ENCODE measurements around the gene GJA9. TPM values are rescaled to one million over a fixed set of nuclear protein-coding genes. Genes with fewer than 3 reads are reported as not detected.
"Not testable (repeated sequence)": the region's sequence is repeated elsewhere in the genome, so short reads cannot be mapped to it uniquely, and the experiment has no call there.

Gene GJA9
- total RNA-seq, 4 donors from 2014 or later: not detected

DNA sequence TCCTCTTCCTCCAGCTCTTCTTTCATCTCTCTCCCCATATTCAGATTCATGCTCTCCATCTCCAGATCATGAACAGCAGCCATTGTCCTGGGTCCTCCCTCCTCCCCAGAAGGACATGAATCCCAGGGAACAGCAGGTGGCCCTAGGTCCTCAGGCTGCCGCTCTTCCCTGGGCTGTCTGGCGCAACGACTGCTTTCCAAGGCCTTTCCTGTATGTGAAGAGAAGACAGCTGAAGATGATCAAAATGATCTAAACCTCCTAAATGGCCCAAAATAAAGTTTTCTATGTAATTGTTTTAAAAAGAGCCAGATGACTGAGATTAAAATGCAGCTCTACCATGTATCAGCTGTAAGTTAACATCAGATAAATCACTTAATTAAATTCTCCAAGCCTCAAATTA is 37.7 kb upstream of the GJA9 start:
- no peak for DNase-seq
- no peaks in the 10 kb centered on the region for H3K4me1 ChIP-seq
- no peak overlapping the region for H3K4me3 ChIP-seq
- H3K9me3 ChIP-seq: no peaks in the 10 kb centered on the region
- no peaks in the 10 kb centered on the region for H3K27me3 ChIP-seq
- TF ChIP-seq, protein P1, sequence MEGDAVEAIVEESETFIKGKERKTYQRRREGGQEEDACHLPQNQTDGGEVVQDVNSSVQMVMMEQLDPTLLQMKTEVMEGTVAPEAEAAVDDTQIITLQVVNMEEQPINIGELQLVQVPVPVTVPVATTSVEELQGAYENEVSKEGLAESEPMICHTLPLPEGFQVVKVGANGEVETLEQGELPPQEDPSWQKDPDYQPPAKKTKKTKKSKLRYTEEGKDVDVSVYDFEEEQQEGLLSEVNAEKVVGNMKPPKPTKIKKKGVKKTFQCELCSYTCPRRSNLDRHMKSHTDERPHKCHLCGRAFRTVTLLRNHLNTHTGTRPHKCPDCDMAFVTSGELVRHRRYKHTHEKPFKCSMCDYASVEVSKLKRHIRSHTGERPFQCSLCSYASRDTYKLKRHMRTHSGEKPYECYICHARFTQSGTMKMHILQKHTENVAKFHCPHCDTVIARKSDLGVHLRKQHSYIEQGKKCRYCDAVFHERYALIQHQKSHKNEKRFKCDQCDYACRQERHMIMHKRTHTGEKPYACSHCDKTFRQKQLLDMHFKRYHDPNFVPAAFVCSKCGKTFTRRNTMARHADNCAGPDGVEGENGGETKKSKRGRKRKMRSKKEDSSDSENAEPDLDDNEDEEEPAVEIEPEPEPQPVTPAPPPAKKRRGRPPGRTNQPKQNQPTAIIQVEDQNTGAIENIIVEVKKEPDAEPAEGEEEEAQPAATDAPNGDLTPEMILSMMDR (IDR thresholded peaks at IDR 0.05): no peak
- no peak for TF ChIP-seq POLR2A (IDR thresholded peaks at IDR 0.05)
- H3K27ac ChIP-seq: no peak overlapping the region
- H3K36me3 ChIP-seq: no peaks in the 10 kb centered on the region

DNA sequence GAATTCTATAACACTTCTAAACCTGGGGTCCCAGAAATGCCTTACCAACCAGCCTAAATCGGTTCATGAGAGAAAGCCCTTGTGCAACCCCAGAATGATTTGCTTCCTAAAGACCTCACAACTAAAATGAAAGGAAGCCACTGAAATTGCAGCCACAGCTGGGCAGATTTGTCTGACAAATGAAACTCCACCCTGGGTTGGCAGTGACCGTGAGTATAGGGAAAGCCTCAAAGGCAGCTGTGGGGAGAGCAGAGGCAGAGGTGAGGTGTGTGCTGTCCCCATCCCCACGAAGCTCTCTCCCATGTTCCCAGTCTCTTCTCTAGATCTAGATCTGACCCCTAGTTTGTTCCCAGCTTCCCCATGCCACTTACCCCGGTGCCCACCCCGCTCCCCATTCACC is 37.2 kb upstream of the GJA9 start:
- H3K9me3 ChIP-seq: no peaks in the 10 kb centered on the region
- no peaks in the 10 kb centered on the region for H3K27me3 ChIP-seq
- no peak overlapping the region for H3K27ac ChIP-seq
- TF ChIP-seq, protein P1 (IDR thresholded peaks at IDR 0.05): no peak
- no peak for TF ChIP-seq POLR2A (IDR thresholded peaks at IDR 0.05)
- no peaks in the 10 kb centered on the region for H3K36me3 ChIP-seq
- no peak overlapping the region for H3K4me3 ChIP-seq
- no peaks in the 10 kb centered on the region for H3K4me1 ChIP-seq
- DNase-seq: no peak

DNA sequence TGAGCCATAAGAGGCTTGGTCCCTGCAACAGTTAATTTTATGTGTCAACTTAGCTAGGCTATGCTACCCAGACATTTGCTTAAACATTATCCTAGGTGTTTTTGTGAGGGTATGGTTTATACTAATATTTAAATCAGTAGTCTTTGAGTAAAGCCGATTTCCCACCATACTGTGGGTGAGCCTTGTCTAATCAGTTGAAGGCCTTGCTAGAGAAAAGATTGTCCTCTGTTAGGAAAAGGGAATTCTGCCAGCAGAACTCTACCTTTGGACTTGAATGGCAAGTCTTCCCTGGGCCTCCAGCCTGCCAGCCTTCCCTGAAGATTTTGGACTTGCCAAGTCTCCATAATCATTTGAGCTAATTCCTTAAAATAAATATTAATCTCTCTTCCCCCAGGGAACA is 36.4 kb upstream of the GJA9 start:
- Histone ChIP-seq H3K36me3 (no peaks in the 10 kb centered on the region), H3K27ac (no peak overlapping the region), H3K27me3 (no peaks in the 10 kb centered on the region), H3K4me1 (no peaks in the 10 kb centered on the region), H3K4me3 (no peak overlapping the region), H3K9me3 (no peaks in the 10 kb centered on the region)
- DNase-seq: no peak
- no peak for TF ChIP-seq POLR2A (IDR thresholded peaks at IDR 0.05)
- TF ChIP-seq, protein P1 (IDR thresholded peaks at IDR 0.05): no peak

DNA sequence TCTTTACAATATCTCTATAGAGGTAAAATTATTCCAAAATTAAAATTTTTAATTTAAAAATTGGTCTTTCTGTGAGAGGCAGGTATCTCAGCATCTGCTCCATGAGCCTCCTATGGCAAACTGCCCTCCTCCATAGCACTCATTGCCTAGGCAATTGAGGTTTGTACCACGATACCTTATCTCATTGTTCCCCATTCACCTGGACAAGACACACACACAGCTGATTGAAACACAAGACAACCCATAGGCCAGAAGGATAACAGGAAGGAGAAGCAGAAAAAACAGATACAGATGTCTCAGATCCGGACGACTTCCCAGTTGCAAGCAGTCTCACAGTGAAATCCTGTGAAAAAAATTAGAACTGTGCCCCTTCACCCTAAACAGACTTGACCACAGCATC is 36.0 kb upstream of the GJA9 start:
- DNase-seq: no peak
- no peaks in the 10 kb centered on the region for H3K9me3 ChIP-seq
- TF ChIP-seq, protein P1 (IDR thresholded peaks at IDR 0.05): no peak
- TF ChIP-seq POLR2A (IDR thresholded peaks at IDR 0.05): no peak

DNA sequence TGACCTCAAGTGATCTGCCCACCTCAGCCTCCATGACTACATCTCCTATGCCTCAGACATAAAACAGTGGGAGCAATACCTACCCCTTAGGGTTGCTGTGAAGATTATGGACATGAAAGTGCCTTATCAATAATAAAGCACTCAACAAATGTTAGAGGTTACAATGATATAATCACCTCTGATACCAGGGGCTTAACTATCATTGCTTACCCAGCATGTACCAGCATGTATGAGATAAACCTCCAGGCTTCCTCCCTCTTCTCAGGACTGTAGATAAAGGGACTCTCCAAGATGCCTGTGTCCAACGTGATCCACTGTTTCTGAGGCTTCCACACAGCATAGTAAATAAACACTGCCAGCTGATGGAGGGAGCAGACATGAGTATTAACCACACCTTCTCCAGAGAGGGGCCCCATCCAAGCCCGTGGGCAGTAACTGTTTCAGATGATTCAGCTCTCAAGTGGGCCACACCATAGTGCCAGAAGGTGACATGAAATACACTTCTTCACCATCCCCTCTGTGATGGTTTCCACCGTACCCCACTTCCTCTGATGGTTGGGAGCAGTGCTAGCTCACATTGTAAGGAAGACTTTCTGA is 34.1 kb upstream of the GJA9 start:
- TF ChIP-seq POLR2A (IDR thresholded peaks at IDR 0.05): no peak
- TF ChIP-seq, protein P1 (IDR thresholded peaks at IDR 0.05): no peak
- H3K36me3 ChIP-seq: no peaks in the 10 kb centered on the region
- no peak overlapping the region for H3K4me3 ChIP-seq

More for the DNA sequence above, 36.0 kb upstream of the GJA9 start:
- Histone ChIP-seq H3K4me3 (no peak overlapping the region), H3K4me1 (no peaks in the 10 kb centered on the region), H3K36me3 (no peaks in the 10 kb centered on the region), H3K27me3 (no peaks in the 10 kb centered on the region), H3K27ac (no peak overlapping the region)

DNA sequence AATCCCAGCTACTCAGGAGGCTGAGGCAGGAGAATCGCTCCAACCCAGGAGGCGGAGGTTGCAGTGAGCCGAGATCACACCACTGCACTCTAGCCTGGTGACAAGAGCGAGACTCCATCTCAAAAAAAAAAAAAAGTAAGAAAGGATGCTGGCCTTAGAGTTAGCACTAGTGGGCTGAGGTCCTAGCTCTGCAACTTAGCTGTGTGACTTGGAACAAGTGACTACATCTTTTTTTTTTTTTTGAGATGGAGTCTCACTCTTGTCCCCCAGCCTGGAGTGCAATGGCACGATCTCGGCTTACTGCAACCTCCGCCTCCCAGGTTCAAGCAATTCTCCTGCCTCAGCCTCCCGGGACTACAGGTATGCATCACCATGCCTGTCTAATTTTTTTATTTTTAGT is 33.5 kb upstream of the GJA9 start:
- not testable (repeated sequence) for H3K27me3 ChIP-seq, H3K9me3 ChIP-seq, H3K27ac ChIP-seq, H3K36me3 ChIP-seq, DNase-seq, H3K4me3 ChIP-seq, H3K4me1 ChIP-seq

More for the DNA sequence above, 34.1 kb upstream of the GJA9 start:
- DNase-seq: no peak
- Histone ChIP-seq H3K27me3 (no peaks in the 10 kb centered on the region), H3K27ac (no peak overlapping the region), H3K9me3 (no peaks in the 10 kb centered on the region), H3K4me1 (no peaks in the 10 kb centered on the region)

Data from Peyer's patch (tissue), 4 donors.